Lower leg skin (tissue), 3 donors: ENCODE data around the gene GPR22.

Experiments used
- POLR2A ChIP-seq, 2 donors: fragments of 450-650 bp; IDR thresholded peaks; one replicate each; pipeline ENCODE4 v1.6.1; 2016 to 2017; ENCODE audit warnings: antibody characterized with exemption in 2 of 2, mild to moderate bottlenecking in 1 of 2, moderate library complexity in 1 of 2
- TF ChIP-seq, protein P1 (sequence below), 3 donors: fragments of 450-650 bp; IDR thresholded peaks; one replicate each; pipeline ENCODE4 v1.5.1; 2016; ENCODE audit warnings: antibody characterized with exemption in 3 of 3, mild to moderate bottlenecking in 3 of 3, moderate library complexity in 2 of 3

DNA sequence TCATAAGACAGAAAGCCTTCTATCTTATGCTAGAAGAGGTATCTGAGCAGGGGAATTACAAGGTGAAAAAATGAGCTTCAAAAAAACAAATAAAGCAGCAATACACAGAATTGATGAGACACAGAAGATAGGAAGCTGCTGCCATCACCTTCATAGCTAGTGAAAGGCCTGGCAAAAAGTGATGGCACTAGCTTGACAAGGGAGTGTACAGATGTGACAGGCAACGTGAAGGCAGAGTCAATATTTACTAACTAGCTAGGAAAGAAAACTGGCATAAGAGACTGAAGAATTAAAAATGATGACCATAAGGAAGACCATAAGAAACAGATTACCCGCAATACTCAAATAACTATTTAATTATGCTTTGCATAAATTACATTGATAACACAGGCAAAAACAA is 9.4 kb downstream of the GPR22 start:
- TF ChIP-seq, protein P1, sequence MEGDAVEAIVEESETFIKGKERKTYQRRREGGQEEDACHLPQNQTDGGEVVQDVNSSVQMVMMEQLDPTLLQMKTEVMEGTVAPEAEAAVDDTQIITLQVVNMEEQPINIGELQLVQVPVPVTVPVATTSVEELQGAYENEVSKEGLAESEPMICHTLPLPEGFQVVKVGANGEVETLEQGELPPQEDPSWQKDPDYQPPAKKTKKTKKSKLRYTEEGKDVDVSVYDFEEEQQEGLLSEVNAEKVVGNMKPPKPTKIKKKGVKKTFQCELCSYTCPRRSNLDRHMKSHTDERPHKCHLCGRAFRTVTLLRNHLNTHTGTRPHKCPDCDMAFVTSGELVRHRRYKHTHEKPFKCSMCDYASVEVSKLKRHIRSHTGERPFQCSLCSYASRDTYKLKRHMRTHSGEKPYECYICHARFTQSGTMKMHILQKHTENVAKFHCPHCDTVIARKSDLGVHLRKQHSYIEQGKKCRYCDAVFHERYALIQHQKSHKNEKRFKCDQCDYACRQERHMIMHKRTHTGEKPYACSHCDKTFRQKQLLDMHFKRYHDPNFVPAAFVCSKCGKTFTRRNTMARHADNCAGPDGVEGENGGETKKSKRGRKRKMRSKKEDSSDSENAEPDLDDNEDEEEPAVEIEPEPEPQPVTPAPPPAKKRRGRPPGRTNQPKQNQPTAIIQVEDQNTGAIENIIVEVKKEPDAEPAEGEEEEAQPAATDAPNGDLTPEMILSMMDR (IDR thresholded peaks at IDR 0.05): no peak
- no peak for TF ChIP-seq POLR2A (IDR thresholded peaks at IDR 0.05)
